Heart right ventricle (tissue), 16 donors: ENCODE measurements around the gene CNOT4. TPM values are rescaled to one million over a fixed set of nuclear protein-coding genes. Genes with fewer than 3 reads are reported as not detected.

Source experiments
- ATAC-seq, 8 donors: fragments of 200-7000 bp; cut with Tn5 transposase; one replicate each; pipeline ENCODE4 v1.9.1; 2020; ENCODE audit warnings: mild to moderate bottlenecking in 8 of 8, moderate library complexity in 8 of 8, moderate number of reproducible peaks in 1 of 8
- DNase-seq, 2 donors: peaks; one replicate each; pipeline ENCODE4 v3.0.0-alpha.2; 2020
- H3K27ac ChIP-seq, 10 donors: fragments of 200-600 bp; sonication (generic) in 2 of 10; one replicate each; pipeline versions ENCODE4 v1.5.0 to v1.8.0; 2020 to 2022; ENCODE audit warnings: mild to moderate bottlenecking in 3 of 10
- H3K27me3 ChIP-seq, 7 donors: fragments of 200-600 bp; one replicate each; pipeline ENCODE4 v1.8.0; 2021 to 2022; ENCODE audit warnings: mild to moderate bottlenecking in 2 of 7
- H3K36me3 ChIP-seq, 9 donors: fragments of 200-600 bp; sonication (generic) in 1 of 9; one replicate each; pipeline versions ENCODE4 v1.5.0 to v1.8.0; 2020 to 2022; ENCODE audit warnings: mild to moderate bottlenecking in 2 of 9
- H3K4me1 ChIP-seq, 9 donors: fragments of 200-600 bp; sonication (generic) in 1 of 9; one replicate each; pipeline versions ENCODE4 v1.5.0 to v1.8.0; 2020 to 2022; ENCODE audit warnings: mild to moderate bottlenecking in 4 of 9
- H3K4me3 ChIP-seq, 10 donors: fragments of 200-600 bp; sonication (generic) in 2 of 10; one replicate each; pipeline versions ENCODE4 v1.5.0 to v1.8.0; 2020 to 2022; ENCODE audit warnings: mild to moderate bottlenecking in 7 of 10, moderate library complexity in 2 of 10
- H3K9me3 ChIP-seq, 11 donors: fragments of 200-600 bp in 10 of 11; sonication (generic) in 2 of 11; one replicate each; pipeline versions ENCODE4 v1.5.0 to v1.8.0; 2013 to 2022; ENCODE audit warnings: mild to moderate bottlenecking in 2 of 11, control low read depth in 1 of 11, moderate library complexity in 1 of 11
- CTCF ChIP-seq, 9 donors: fragments of 200-600 bp; sonication (generic) in 2 of 9; IDR thresholded peaks; one replicate each; pipeline versions ENCODE4 v1.5.0 to v1.8.0; 2021 to 2022; ENCODE audit warnings: antibody characterized with exemption in 9 of 9, mild to moderate bottlenecking in 5 of 9, moderate library complexity in 1 of 9
- WGBS, 2 donors: extraction: QIAGEN DNeasy Blood & Tissue Kit; methylation state at CpG; one replicate each; pipeline ENCODE4 v1.1.7; 2013; ENCODE audit warnings: inconsistent platforms in 1 of 2; 5-methylcytosine and 5-hydroxymethylcytosine counted together
- intact Hi-C, 10 donors: fragments of 100-400 bp; cut with DNase I; formaldehyde crosslinking; loops; one replicate each; pipeline versions ENCODE4 v1.11.1 to v1.14.2; 2022
- polyA plus RNA-seq, 2 donors: library from polyadenylated mRNA; stranded (reverse); fragments of 200-250 nt; gene quantifications; one replicate each; pipeline ENCODE4 v1.2.3, GENCODE V29; 2013
- total RNA-seq, 10 donors: library from RNA; stranded (reverse); fragmentation: NEBNext Ultra II Directional in 3 of 10; extraction: Animal tissue kit (Norgen Biotek cat#: 25700) in 3 of 10; gene quantifications; one replicate each; pipeline versions ENCODE4 v1.2.1 to v1.2.4, GENCODE V29; 2021 to 2023
- donor health status: Arrhythmogenic right ventricular cardiomyopathy.
- donor health status: ischemic (EF 13 %, LVEDD 7.1; RV severe dilation, severe dysfunction).
- donor health status: healthy with polysubstance abuse.
- donor health status: DM: no; HTN: yes; CAD: no.
- donor health status: DM: no; HTN: no; CAD: no.
- donor health status: ischemic (EF 25% LVEDD 6.9; RV normal size, moderate dysfunction).
- donor health status: ischemic (EF 25% LVEDD 5.7; RV mildly dilated, moderate dysfunction).
- donor health status: healthy.
- donor health status: DM: yes; HTN: yes; CAD: no.
- donor health status: Ischemic cardiomyopathy.
- donor health status: ischemic (EF 35%, LVEDD 5.7; RV mildly dilated, moderate dysfunction).
- donor health status: nonischemic (EF 11% LVEDD 7.7; RV severe dilation, severe dysfunction).
- donor health status: DM: yes; HTN: yes; CAD: no.
- donor health status: PGD.
- donor health status: ischemic (EF 29% LVEDD 5.4; RV normal size, mild dysfunction).
- donor health status: nonischemic (EF 23%, LVEDD 6.1; RV moderate dilation, normal function).

The CNOT4 gene
- total and polyA plus RNA-seq, 12 donors, result 5.2 to 31.7 (median 27.0) TPM

DNA sequence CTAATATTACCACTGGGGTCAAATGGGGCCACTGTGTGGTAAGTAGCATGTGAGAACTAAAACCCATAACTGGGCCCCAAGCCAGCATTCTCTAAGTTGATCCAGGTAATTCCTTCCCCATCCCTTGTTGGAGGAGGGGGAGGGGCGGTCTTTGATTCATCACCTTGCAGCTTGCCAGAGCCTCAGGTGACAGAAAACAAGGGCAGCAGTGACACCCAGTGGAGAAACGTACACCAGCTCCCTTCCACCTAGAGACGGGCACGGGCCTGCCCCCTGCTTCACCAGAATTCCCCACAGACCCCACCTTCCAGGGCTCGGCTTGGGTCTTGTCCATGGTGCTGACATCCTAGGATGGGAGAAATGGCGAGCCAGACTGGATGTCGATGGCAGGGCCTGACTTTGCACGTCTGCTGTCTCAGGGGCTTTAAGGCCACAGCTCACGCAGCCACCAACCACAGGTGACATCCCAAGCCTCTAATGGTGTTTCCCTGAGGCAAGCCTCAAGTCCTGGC, 174.2 kb downstream of the CNOT4 start:
- Histone ChIP-seq H3K4me1 (no peaks in the 10 kb centered on the region), H3K9me3 (no peaks in the 10 kb centered on the region), H3K4me3 (no peak overlapping the region), H3K27me3 (no peaks in the 10 kb centered on the region), H3K27ac (no peak overlapping the region), H3K36me3 (no peaks in the 10 kb centered on the region)
- 8 to 21% methylated on average over 9 of the region's 9 CpGs for WGBS, 2 donors
- intact Hi-C loops, result loop anchor here in 6 of 10 donors (1.0 to 5.0 kb wide), 4 partner anchors 38 to 55 kb away; no protein-coding TSS in a partner anchor
- DNase-seq, result peak in 1 of 2 donors; percentile 32
- ATAC-seq, result peak in 7 of 8 donors; percentile 42 to 85 (median 67)
- TF ChIP-seq CTCF (IDR thresholded peaks at IDR 0.05), result peak in 8 of 9 donors; percentile 10 to 51 (median 42)

DNA sequence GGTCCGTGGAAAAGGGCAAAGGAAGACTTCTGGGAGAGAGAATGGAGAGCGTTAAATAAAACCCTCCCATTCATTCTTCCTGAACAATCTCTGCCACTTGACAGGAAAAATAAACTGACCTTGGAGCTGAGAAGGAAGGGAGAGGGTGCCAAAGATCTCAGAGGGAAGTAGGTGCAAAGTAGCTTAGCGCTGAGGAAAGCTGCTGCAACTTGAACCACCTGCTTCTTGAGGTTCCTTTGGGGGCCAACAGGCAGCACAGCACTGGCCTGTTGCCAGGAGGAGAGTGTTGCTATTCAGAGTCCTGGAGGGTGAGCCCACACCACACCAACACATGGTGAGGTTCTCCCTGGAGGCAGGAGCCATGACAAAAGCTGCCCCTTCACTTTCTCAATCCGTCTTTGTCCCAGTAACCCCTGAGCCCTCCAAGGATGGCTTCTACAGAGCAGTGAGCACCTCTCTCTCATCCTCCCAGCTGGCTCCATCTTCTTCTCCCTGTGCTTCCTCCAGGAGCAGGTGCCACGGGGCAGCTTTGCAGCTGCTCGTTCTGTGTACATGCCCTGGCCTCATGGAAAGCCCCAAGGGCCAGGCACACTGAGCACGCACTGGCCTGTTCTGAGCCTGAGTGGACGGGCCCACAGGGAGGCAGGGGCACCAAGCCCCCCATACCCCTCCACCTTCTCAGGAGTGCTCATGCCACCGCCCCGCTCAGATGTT, 174.9 kb downstream of the CNOT4 start:
- intact Hi-C loops, result loop anchor here in 5 of 10 donors (1.0 to 5.0 kb wide), 4 partner anchors 38 to 54 kb away; no protein-coding TSS in a partner anchor
- Histone ChIP-seq H3K4me1 (no peaks in the 10 kb centered on the region), H3K27ac (no peak overlapping the region), H3K9me3 (no peaks in the 10 kb centered on the region), H3K4me3 (no peak overlapping the region), H3K36me3 (no peaks in the 10 kb centered on the region), H3K27me3 (no peaks in the 10 kb centered on the region)
- TF ChIP-seq CTCF (IDR thresholded peaks at IDR 0.05), result no peak
- ATAC-seq (peak in 2 of 8 donors; percentile 10 to 12), DNase-seq (no peak)
- 73 to 82% methylated on average over 10 of the region's 10 CpGs for WGBS, 2 donors

GRCh38 chr7:135333946-135334345, 176.0 kb downstream of the CNOT4 start:
- ATAC-seq, result no peak
- no peak for TF ChIP-seq CTCF (IDR thresholded peaks at IDR 0.05)
- H3K27me3 ChIP-seq, result no peaks in the 10 kb centered on the region
- DNase-seq, result no peak
- no peak overlapping the region for H3K4me3 ChIP-seq
- H3K27ac ChIP-seq, result no peak overlapping the region
- H3K4me1 ChIP-seq, result no peaks in the 10 kb centered on the region
- intact Hi-C loops, result loop anchor here in 2 of 10 donors (2.0 kb wide), 1 partner anchor 53 kb away; no protein-coding TSS in a partner anchor
- no peaks in the 10 kb centered on the region for H3K36me3 ChIP-seq
- H3K9me3 ChIP-seq, result no peaks in the 10 kb centered on the region
- WGBS, 2 donors, result 97 to 98% methylated on average over 1 of the region's 1 CpG

DNA sequence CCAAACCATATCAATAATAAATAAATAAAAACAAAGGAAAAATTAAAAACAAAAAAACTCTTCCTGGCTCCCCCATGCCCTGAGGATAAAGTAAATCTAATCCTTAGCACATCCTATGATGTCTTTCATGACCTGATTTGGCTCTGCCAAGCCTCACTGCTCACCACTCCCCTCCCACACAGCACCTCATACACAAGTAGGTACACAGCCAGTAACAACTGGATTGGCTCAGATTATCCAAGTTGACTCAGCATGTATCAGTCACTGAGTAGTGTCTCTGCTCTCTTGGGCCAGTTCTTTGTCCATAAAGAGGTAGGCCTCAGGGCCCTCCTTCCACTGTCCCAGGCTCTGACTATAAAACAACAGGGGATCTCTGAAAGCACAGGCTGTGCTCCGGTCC, 176.7 kb downstream of the CNOT4 start:
- H3K9me3 ChIP-seq, result no peaks in the 10 kb centered on the region
- DNase-seq (no peak), ATAC-seq (no peak)
- intact Hi-C loops, result no loop called here
- H3K27me3 ChIP-seq, result no peaks in the 10 kb centered on the region
- no peak for TF ChIP-seq CTCF (IDR thresholded peaks at IDR 0.05)
- no peak overlapping the region for H3K4me3 ChIP-seq
- WGBS, 2 donors, result 89 to 93% methylated on average over 1 of the region's 1 CpG
- H3K4me1 ChIP-seq, result no peaks in the 10 kb centered on the region
- H3K27ac ChIP-seq, result no peak overlapping the region
- H3K36me3 ChIP-seq, result no peaks in the 10 kb centered on the region
